Skeletal muscle tissue (tissue), 4 donors: ENCODE measurements around the gene MRPL44. TPM values are rescaled to one million over a fixed set of nuclear protein-coding genes. Genes with fewer than 3 reads are reported as not detected.

ENCODE experiments used
- H3K27ac ChIP-seq: one replicate; pipeline ENCODE4 v1.7.0; 2013; ENCODE audit warnings: mild to moderate bottlenecking, low read depth, low read length, inconsistent platforms
- H3K27me3 ChIP-seq, 3 donors: one replicate each; pipeline ENCODE4 v1.7.0; 2013; ENCODE audit warnings: low read length in 3 of 3; ENCODE audit not compliant: control insufficient read depth in 3 of 3, insufficient read depth in 3 of 3
- H3K36me3 ChIP-seq, 3 donors: one replicate each; pipeline ENCODE4 v1.7.0; 2013; ENCODE audit warnings: low read length in 3 of 3; ENCODE audit not compliant: control insufficient read depth in 3 of 3, insufficient read depth in 3 of 3
- H3K4me1 ChIP-seq, 3 donors: one replicate each; pipeline ENCODE4 v1.7.0; 2013; ENCODE audit warnings: low read length in 3 of 3, mild to moderate bottlenecking in 3 of 3; ENCODE audit not compliant: control insufficient read depth in 3 of 3, insufficient read depth in 3 of 3
- H3K4me3 ChIP-seq, 3 donors: one replicate each; pipeline ENCODE4 v1.7.0; 2013; ENCODE audit warnings: low read length in 3 of 3
- H3K9ac ChIP-seq, 3 donors: one replicate each; pipeline ENCODE4 v1.7.0; 2013; ENCODE audit warnings: low read length in 3 of 3, mild to moderate bottlenecking in 3 of 3, moderate library complexity in 2 of 3, low read depth in 1 of 3
- H3K9me3 ChIP-seq, 3 donors: one replicate each; pipeline ENCODE4 v1.7.0; 2013; ENCODE audit warnings: low read length in 3 of 3; ENCODE audit not compliant: control insufficient read depth in 3 of 3
- total RNA-seq: library from RNA; depleted of rRNA; stranded (reverse); fragments of >200 nt; gene quantifications from one replicate; pipeline ENCODE4 v1.2.3, GENCODE V29; 2014
- donor health status: Osteomylitis.

Gene MRPL44
- total RNA-seq, 1 donor from 2014 or later = 30.3 TPM

- no peak overlapping the region for H3K27ac ChIP-seq
Measured at GRCh38 chr2:223945755-223946154, 11.5 kb upstream of the MRPL44 start.

GRCh38 chr2:223947711-223948205, 9.5 kb upstream of the MRPL44 start:
- no peak overlapping the region for H3K9ac ChIP-seq
- H3K27ac ChIP-seq = no peak overlapping the region
- H3K36me3 ChIP-seq = no peaks in the 10 kb centered on the region
- H3K4me3 ChIP-seq = no peak overlapping the region
- H3K9me3 ChIP-seq = no peaks in the 10 kb centered on the region
- H3K27me3 ChIP-seq = no peaks in the 10 kb centered on the region
- H3K4me1 ChIP-seq = peaks cover 14 to 17% (median 15%) of the 10 kb centered on the region in 3 donors

More at GRCh38 chr2:223945755-223946154, 11.5 kb upstream of the MRPL44 start:
- Histone ChIP-seq H3K4me3 (peak overlapping the region; percentile 50 to 94 (median 90)), H3K36me3 (no peaks in the 10 kb centered on the region), H3K4me1 (peaks cover 17 to 21% (median 20%) of the 10 kb centered on the region in 3 donors), H3K27me3 (no peaks in the 10 kb centered on the region), H3K9me3 (no peaks in the 10 kb centered on the region), H3K9ac (no peak overlapping the region)

GRCh38 chr2:223949241-223949840, 7.9 kb upstream of the MRPL44 start:
- no peak overlapping the region for H3K9ac ChIP-seq

GRCh38 chr2:223950448-223951347, 6.6 kb upstream of the MRPL44 start:
- H3K4me1 ChIP-seq = peaks cover 0 to 1% (median 1%) of the 10 kb centered on the region in 3 donors
- H3K9ac ChIP-seq = no peak overlapping the region
- H3K27me3 ChIP-seq = no peaks in the 10 kb centered on the region
- no peaks in the 10 kb centered on the region for H3K9me3 ChIP-seq
- H3K4me3 ChIP-seq = no peak overlapping the region
- no peaks in the 10 kb centered on the region for H3K36me3 ChIP-seq
- H3K27ac ChIP-seq = no peak overlapping the region

More at GRCh38 chr2:223949241-223949840, 7.9 kb upstream of the MRPL44 start:
- H3K4me3 ChIP-seq = no peak overlapping the region
- no peaks in the 10 kb centered on the region for H3K9me3 ChIP-seq
- H3K27ac ChIP-seq = no peak overlapping the region
- H3K36me3 ChIP-seq = no peaks in the 10 kb centered on the region
- no peaks in the 10 kb centered on the region for H3K27me3 ChIP-seq
- H3K4me1 ChIP-seq = peaks cover 3 to 6% (median 4%) of the 10 kb centered on the region in 3 donors

GRCh38 chr2:223952280-223952968, 4.8 kb upstream of the MRPL44 start:
- no peak overlapping the region for H3K27ac ChIP-seq
- H3K36me3 ChIP-seq = no peaks in the 10 kb centered on the region
- peaks cover 4 to 5% (median 5%) of the 10 kb centered on the region in 3 donors for H3K4me1 ChIP-seq
- H3K9me3 ChIP-seq = no peaks in the 10 kb centered on the region
- no peak overlapping the region for H3K9ac ChIP-seq
- no peaks in the 10 kb centered on the region for H3K27me3 ChIP-seq
- H3K4me3 ChIP-seq = no peak overlapping the region

- H3K9me3 ChIP-seq = no peaks in the 10 kb centered on the region
- no peaks in the 10 kb centered on the region for H3K27me3 ChIP-seq
- no peak overlapping the region for H3K4me3 ChIP-seq
- H3K9ac ChIP-seq = no peak overlapping the region
- H3K4me1 ChIP-seq = peaks cover 15 to 20% (median 18%) of the 10 kb centered on the region in 3 donors
- no peaks in the 10 kb centered on the region for H3K36me3 ChIP-seq
- H3K27ac ChIP-seq = no peak overlapping the region
Measured at GRCh38 chr2:223954401-223954800, 2.9 kb upstream of the MRPL44 start.

- Histone ChIP-seq H3K4me1 (peaks cover 23 to 36% (median 36%) of the 10 kb centered on the region in 3 donors), H3K36me3 (peaks cover 4 to 11% (median 9%) of the 10 kb centered on the region in 3 donors), H3K9me3 (no peaks in the 10 kb centered on the region), H3K4me3 (peak overlapping the region in 1 of 3 donors; percentile 63), H3K27me3 (no peaks in the 10 kb centered on the region), H3K27ac (peak overlapping the region; percentile 78), H3K9ac (peak overlapping the region in 2 of 3 donors; percentile 80 to 97)
Measured at GRCh38 chr2:223956300-223956699, 963 bp upstream of the MRPL44 start.

GRCh38 chr2:223959688-223960087, 2.4 kb downstream of the MRPL44 start:
- Histone ChIP-seq H3K27ac (peak overlapping the region; percentile 8), H3K4me1 (peaks cover 27 to 50% (median 43%) of the 10 kb centered on the region in 3 donors)

GRCh38 chr2:223967981-223968380, 10.7 kb downstream of the MRPL44 start:
- no peak overlapping the region for H3K9ac ChIP-seq
- no peaks in the 10 kb centered on the region for H3K27me3 ChIP-seq
- no peak overlapping the region for H3K27ac ChIP-seq
- H3K4me3 ChIP-seq = no peak overlapping the region
- peaks cover 4 to 15% (median 11%) of the 10 kb centered on the region in 3 donors for H3K36me3 ChIP-seq
- H3K4me1 ChIP-seq = peaks cover 0 to 3% (median 0%) of the 10 kb centered on the region in 3 donors
- no peaks in the 10 kb centered on the region for H3K9me3 ChIP-seq

More at GRCh38 chr2:223959688-223960087, 2.4 kb downstream of the MRPL44 start:
- Histone ChIP-seq H3K36me3 (peaks cover 4 to 19% (median 13%) of the 10 kb centered on the region in 3 donors), H3K9ac (peak overlapping the region in 1 of 3 donors; percentile 34), H3K9me3 (no peaks in the 10 kb centered on the region), H3K27me3 (no peaks in the 10 kb centered on the region), H3K4me3 (peak overlapping the region in 1 of 3 donors; percentile 34)
